Panc1 (cell line): ENCODE measurements around the gene STXBP1. TPM values are rescaled to one million over a fixed set of nuclear protein-coding genes. Genes with fewer than 3 reads are reported as not detected.

Experiments used
- ATAC-seq: fragments of 200-7000 bp; cut with Tn5 transposase; 2 replicates; pipeline ENCODE4 v1.9.1; 2020; ENCODE audit warnings: mild to moderate bottlenecking, moderate library complexity
- Bru-seq: library from RNA; stranded (reverse); fragments of 400-500 nt; gene quantifications from one replicate; lab custom pipeline; 2021; lab: Mats Ljungman, UMichigan
- BruChase-seq, 2 experiments: library from RNA; stranded (reverse); fragments of 400-500 nt; gene quantifications; one replicate each; lab custom pipeline; 2021; lab: Mats Ljungman, UMichigan
- BruUV-seq: library from RNA; stranded (reverse); fragments of 400-500 nt; replicated peaks from 2 replicates; lab custom pipeline; 2021; lab: Mats Ljungman, UMichigan
- CTCF ChIA-PET: fragments of 300-600 bp; sonication (Branson Sonifier 250); formaldehyde crosslinking; loops from one replicate; lab custom pipeline; 2022; ENCODE audit warnings: antibody characterized with exemption; lab: Charles Lee
- POLR2A ChIA-PET: fragments of 300-600 bp; sonication (Branson Sonifier 250); formaldehyde crosslinking; loops from one replicate; lab custom pipeline; 2022; ENCODE audit warnings: antibody characterized with exemption; lab: Charles Lee
- DNase-seq: peaks from one replicate; pipeline ENCODE4 v3.0.0-alpha.2; 2010; ENCODE audit warnings: low read depth, low spot score
- H3K27ac ChIP-seq: 2 replicates; pipeline ENCODE4 v1.5.1; 2011; ENCODE audit warnings: mild to moderate bottlenecking, low read length, inconsistent platforms
- H3K27me3 ChIP-seq: fragments of 200-500 bp; sonication (Bioruptor generic); 2 replicates; pipeline ENCODE4 v1.6.0; 2014; ENCODE audit warnings: low read length, inconsistent platforms; ENCODE audit not compliant: control insufficient read depth, insufficient read depth
- H3K36me3 ChIP-seq: fragments of 200-500 bp; sonication (Bioruptor generic); 2 replicates; pipeline ENCODE4 v1.5.1; 2014; ENCODE audit warnings: inconsistent platforms, mild to moderate bottlenecking, low read length, moderate library complexity; ENCODE audit not compliant: control insufficient read depth, insufficient read depth
- H3K4me1 ChIP-seq: 2 replicates; pipeline ENCODE4 v1.5.1; 2011; ENCODE audit warnings: inconsistent platforms, mild to moderate bottlenecking, low read length, moderate library complexity; ENCODE audit not compliant: control insufficient read depth, insufficient read depth
- H3K4me3 ChIP-seq, 2 experiments: 2 replicates each; pipeline ENCODE4 v1.5.1; 2011 to 2012; ENCODE audit warnings: low read depth in 2 of 2, low read length in 2 of 2, mild to moderate bottlenecking in 2 of 2, inconsistent platforms in 1 of 2, moderate library complexity in 1 of 2
- H3K9me3 ChIP-seq: fragments of 200-500 bp; sonication (Bioruptor generic); 2 replicates; pipeline ENCODE4 v1.5.1; 2014; ENCODE audit warnings: low read depth, mild to moderate bottlenecking, inconsistent platforms, low read length, moderate library complexity; ENCODE audit not compliant: control insufficient read depth, insufficient read depth
- POLR2AphosphoS5 ChIP-seq: IDR thresholded peaks from 2 replicates; pipeline ENCODE4 v1.6.1; 2012; ENCODE audit warnings: mild to moderate bottlenecking, low read depth, low read length, moderate library complexity
- SIN3A ChIP-seq: IDR thresholded peaks from 2 replicates; pipeline ENCODE4 v1.6.1; 2012; ENCODE audit warnings: low read depth, mild to moderate bottlenecking, low read length, moderate library complexity, borderline replicate concordance; ENCODE audit not compliant: insufficient read depth
- TCF7L2 ChIP-seq: IDR thresholded peaks from 2 replicates; pipeline ENCODE4 v1.6.1; 2011; ENCODE audit warnings: mild to moderate bottlenecking, low read depth, low read length, inconsistent platforms
- in situ Hi-C: cut with HindIII; loops from 2 replicates; pipeline ENCODE4 v1.10.0; 2016; ENCODE audit warnings: low sequenced_read_pairs, low pct_unique_long_range_greater_than_20kb
- intact Hi-C: fragments of 100-400 bp; cut with micrococcal nuclease; formaldehyde crosslinking; loops from one replicate; pipeline ENCODE4 v1.10.0; 2022; ENCODE audit not compliant: unreplicated experiment
- long read RNA-seq: library from polyadenylated mRNA; unstranded; transcript quantifications from one replicate; pipeline ENCODE4 v2.0.0, GENCODE V29; 2021; ENCODE audit not compliant: unreplicated experiment
- polyA plus RNA-seq: library from polyadenylated mRNA; unstranded; fragments of >200 nt; gene quantifications from one replicate; pipeline ENCODE4 v1.2.1, GENCODE V29; 2012; ENCODE audit warnings: missing spikeins; ENCODE audit not compliant: insufficient read length
- total RNA-seq: library from RNA; stranded (reverse); gene quantifications from one replicate; pipeline ENCODE4 v1.2.1, GENCODE V29; 2021; ENCODE audit not compliant: unreplicated experiment
- TF ChIP-seq, protein P1 (sequence below): fragments of 450-650 bp; IDR thresholded peaks from 2 replicates; pipeline ENCODE4 v1.5.1; 2017; ENCODE audit warnings: mild to moderate bottlenecking
- TF ChIP-seq, protein P2 (sequence below), 2 experiments: IDR thresholded peaks; 2 replicates each; pipeline ENCODE4 v1.6.1; 2011 to 2012; ENCODE audit warnings: low read depth in 2 of 2, control low read depth in 1 of 2, low read length in 1 of 2, mild to moderate bottlenecking in 1 of 2, moderate library complexity in 1 of 2; ENCODE audit not compliant: insufficient read depth in 1 of 2

STXBP1 gene
- total RNA-seq = 67.5 TPM
- 62.5 TPM for polyA plus RNA-seq
- percentile 61 among the genes with signal in this experiment for Bru-seq, nascent RNA
- percentile 66 among the genes with signal in this experiment for BruChase-seq, experiment 1, labeled RNA remaining after a 2-hour chase
- percentile 73 among the genes with signal in this experiment for BruChase-seq, experiment 2, labeled RNA remaining after a 6-hour chase
- long read RNA-seq, transcript STXBP1-201 (19 exons, 3,765 nt) = major isoform, 11 of 46 reads
- long read RNA-seq, transcript STXBP1-212 (1 exons, 2,582 nt) = minor isoform, 6 of 46 reads
- long read RNA-seq, partial matches to known transcripts = 21 of 46 reads
- long read RNA-seq, other reads (novel, unspliced or antisense) = 7 of 46 reads

DNA sequence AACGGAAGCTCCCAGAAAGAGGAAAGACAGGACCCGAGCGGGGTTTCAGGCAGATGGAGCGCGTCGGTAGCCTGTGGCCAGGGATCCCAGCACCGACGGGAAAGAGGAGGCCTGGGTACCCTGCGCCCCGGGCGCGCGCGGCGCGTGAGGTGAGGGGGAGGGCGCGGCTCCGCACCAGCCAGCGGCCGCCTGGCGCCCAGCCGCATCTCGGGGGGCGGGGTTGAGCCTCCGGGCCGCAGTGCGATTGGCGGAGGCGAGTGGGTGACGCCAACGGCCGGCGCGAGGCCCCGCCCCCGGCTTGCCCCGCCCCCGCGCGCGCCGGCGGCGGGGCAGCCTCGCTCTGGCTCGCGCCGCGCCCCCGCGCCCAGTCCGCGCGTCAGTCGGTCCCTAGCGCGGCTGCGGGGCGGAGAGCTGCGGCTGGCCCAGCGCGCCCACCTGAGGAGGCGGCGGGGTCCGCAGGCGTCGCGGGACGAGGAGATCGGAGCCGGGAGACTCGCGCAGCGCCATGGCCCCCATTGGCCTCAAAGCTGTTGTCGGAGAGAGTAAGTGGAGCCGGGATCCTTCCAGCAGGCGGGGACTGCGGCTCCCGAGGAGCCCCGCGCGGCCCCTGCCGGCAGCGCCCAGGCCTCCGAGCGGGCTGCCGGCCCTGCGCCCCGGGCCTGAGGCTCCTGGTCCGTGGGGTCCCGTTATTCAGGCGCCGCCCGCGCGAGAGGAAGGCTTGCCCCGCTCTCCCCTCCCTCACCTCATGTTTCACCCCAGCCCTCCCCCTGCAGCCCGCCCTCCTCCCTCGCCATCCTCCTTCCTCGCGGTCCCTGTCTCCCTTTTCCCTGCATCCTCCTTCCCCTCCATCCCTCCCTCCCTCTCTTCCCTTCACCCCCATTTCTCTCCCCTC lies at the start of gene STXBP1:
STXBP1 (plus strand) TSS at position 379 of the 892 bp plus-strand sequence; CDS start at position 506, 127 bp downstream.
- intact Hi-C loops = no loop called here

DNA sequence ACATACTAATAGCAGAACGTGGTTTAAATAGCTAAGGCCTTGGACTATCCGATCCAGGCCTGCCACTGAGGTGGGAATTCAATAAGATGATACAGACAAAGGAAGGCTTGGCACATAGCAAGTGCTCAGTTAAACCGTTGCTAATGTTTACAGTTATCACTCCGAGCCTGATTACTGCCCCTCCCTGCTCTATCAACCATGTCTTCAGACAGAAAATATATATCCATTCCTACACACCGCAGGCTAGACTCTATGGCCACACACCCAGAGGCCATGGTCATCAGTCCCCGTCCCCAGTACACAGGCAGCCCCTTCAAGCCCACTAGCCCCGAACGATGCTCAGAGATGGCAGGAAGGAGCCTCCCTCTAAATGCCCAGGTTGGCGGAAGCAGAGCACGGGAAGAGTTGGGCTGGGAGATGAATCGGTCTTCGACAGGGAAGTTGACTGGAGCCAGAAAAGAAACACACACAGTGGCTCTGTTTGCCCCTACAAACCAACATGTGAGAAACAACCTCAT lies 49.7 kb upstream of the STXBP1 start:
- peaks cover 81% of the 10 kb centered on the region for H3K4me1 ChIP-seq
- ChIA-PET CTCF (no interaction called here), POLR2A (no interaction called here)
- H3K36me3 ChIP-seq = no peaks in the 10 kb centered on the region
- no peak for DNase-seq
- TF ChIP-seq, protein P1, sequence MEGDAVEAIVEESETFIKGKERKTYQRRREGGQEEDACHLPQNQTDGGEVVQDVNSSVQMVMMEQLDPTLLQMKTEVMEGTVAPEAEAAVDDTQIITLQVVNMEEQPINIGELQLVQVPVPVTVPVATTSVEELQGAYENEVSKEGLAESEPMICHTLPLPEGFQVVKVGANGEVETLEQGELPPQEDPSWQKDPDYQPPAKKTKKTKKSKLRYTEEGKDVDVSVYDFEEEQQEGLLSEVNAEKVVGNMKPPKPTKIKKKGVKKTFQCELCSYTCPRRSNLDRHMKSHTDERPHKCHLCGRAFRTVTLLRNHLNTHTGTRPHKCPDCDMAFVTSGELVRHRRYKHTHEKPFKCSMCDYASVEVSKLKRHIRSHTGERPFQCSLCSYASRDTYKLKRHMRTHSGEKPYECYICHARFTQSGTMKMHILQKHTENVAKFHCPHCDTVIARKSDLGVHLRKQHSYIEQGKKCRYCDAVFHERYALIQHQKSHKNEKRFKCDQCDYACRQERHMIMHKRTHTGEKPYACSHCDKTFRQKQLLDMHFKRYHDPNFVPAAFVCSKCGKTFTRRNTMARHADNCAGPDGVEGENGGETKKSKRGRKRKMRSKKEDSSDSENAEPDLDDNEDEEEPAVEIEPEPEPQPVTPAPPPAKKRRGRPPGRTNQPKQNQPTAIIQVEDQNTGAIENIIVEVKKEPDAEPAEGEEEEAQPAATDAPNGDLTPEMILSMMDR = no peak
- no peak for TF ChIP-seq POLR2AphosphoS5
- TF ChIP-seq, protein P2, sequence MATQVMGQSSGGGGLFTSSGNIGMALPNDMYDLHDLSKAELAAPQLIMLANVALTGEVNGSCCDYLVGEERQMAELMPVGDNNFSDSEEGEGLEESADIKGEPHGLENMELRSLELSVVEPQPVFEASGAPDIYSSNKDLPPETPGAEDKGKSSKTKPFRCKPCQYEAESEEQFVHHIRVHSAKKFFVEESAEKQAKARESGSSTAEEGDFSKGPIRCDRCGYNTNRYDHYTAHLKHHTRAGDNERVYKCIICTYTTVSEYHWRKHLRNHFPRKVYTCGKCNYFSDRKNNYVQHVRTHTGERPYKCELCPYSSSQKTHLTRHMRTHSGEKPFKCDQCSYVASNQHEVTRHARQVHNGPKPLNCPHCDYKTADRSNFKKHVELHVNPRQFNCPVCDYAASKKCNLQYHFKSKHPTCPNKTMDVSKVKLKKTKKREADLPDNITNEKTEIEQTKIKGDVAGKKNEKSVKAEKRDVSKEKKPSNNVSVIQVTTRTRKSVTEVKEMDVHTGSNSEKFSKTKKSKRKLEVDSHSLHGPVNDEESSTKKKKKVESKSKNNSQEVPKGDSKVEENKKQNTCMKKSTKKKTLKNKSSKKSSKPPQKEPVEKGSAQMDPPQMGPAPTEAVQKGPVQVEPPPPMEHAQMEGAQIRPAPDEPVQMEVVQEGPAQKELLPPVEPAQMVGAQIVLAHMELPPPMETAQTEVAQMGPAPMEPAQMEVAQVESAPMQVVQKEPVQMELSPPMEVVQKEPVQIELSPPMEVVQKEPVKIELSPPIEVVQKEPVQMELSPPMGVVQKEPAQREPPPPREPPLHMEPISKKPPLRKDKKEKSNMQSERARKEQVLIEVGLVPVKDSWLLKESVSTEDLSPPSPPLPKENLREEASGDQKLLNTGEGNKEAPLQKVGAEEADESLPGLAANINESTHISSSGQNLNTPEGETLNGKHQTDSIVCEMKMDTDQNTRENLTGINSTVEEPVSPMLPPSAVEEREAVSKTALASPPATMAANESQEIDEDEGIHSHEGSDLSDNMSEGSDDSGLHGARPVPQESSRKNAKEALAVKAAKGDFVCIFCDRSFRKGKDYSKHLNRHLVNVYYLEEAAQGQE (IDR thresholded peaks at IDR 0.05; ENCODE audit: insufficient read depth in 1 of 2, low read depth in 2 of 2, low read length in 1 of 2) = no peak
- no peak for TF ChIP-seq SIN3A
- TF ChIP-seq TCF7L2 = no peak
- peak overlapping the region in 1 of 2 experiments; percentile 4; a peak in 3 of 4 replicates for H3K4me3 ChIP-seq
- BruUV-seq = no TSS peak
- H3K27me3 ChIP-seq = no peaks in the 10 kb centered on the region
- peak overlapping the region; percentile 91 for H3K27ac ChIP-seq
- intact Hi-C loops (no loop called here), in situ Hi-C loops (no loop called here)
- ATAC-seq = peak; percentile 9; the same call in 1 of the 2 replicates
- H3K9me3 ChIP-seq = no peaks in the 10 kb centered on the region

More for the DNA sequence above, at the start of gene STXBP1:
- DNase-seq = no peak
- no peak for TF ChIP-seq TCF7L2
- TF ChIP-seq SIN3A = peak; percentile 40; the same call in 1 of the 2 replicates
- TF ChIP-seq, protein P1 = no peak
- peak; percentile 57 for TF ChIP-seq POLR2AphosphoS5
- TF ChIP-seq, protein P2 (IDR thresholded peaks at IDR 0.05; ENCODE audit: insufficient read depth in 1 of 2, low read depth in 2 of 2, low read length in 1 of 2) = 0 out of 4 replicates have a peak, but pooled peaks of 1 of the 2 experiments have one; percentile 48
- ATAC-seq = peak; percentile 88
- H3K9me3 ChIP-seq = no peaks in the 10 kb centered on the region
- ChIA-PET POLR2A (interaction anchor here (0.5 kb wide), 1 partner anchor 35 kb away, joined by 3 read pairs; no protein-coding TSS in a partner anchor), CTCF (no interaction called here)
- in situ Hi-C loops = no loop called here
- BruUV-seq = no TSS peak
- H3K27ac ChIP-seq = peak within 1 kb of the TSS; percentile 88
- no peaks in the 10 kb centered on the region for H3K27me3 ChIP-seq
- H3K36me3 ChIP-seq = no peaks in the 10 kb centered on the region
- H3K4me1 ChIP-seq = peaks cover 27% of the 10 kb centered on the region
- peak within 1 kb of the TSS; percentile 71 to 72 for H3K4me3 ChIP-seq
